ENCODE results near the gene GJC2. TPM values are rescaled to one million over a fixed set of nuclear protein-coding genes. Genes with fewer than 3 reads are reported as not detected.

The GJC2 gene
- total RNA-seq, 3 donors from 2014 or later, result 0.55 to 8.9 (median 1.5) TPM

DNA sequence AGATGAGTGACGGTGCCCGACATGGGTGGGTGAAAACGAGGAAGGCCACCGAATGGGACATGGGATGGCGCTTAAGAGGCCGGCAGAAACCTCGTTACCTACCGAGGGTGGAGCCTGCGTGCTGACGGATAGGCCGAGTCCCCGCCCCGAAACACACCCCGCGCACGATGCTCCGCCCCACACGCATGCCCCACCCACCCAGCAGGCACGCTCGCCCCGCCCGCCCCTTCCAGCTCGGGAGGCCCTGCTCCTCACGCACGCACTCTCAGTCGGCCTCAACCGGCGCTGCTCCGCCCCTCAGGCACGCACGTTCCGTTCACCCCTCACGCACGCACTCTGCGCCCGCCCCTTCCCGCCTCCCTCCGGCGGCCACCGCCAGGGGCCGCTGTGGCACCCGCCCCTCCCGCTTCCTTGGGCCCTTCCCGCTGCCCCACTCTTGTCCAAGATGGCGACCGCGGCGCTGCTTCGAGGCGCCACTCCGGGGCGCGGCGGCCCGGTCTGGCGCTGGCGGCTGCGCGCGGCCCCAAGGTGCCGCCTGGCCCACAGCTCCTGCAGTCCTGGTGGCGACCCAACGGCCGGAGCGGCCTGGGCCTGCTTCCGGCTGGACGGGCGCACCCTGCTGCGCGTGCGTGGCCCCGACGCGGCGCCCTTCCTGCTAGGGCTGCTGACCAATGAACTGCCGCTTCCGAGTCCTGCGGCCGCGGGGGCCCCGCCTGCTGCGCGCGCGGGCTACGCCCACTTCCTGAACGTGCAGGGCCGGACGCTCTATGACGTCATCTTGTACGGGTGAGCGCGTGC lies 15.8 kb downstream of the GJC2 start, which contains the start of gene IBA57:
Gene IBA57, plus strand, starts transcription at position 433 of the 798 bp plus-strand sequence. Its CDS starts 13 bp downstream, at position 446.
- DNase-seq (peak; percentile 99 to 100 (median 99)), ATAC-seq (peak; percentile 90)
- intact Hi-C loops (cut with DNase I, micrococcal nuclease), result no loop called here
- Histone ChIP-seq H3K36me3 (ENCODE audit: low read depth) (no peaks in the 10 kb centered on the region), H3K4me3 (peak within 1 kb of the TSS; percentile 44), H3K4me1 (ENCODE audit: low read depth) (peaks cover 18% of the 10 kb centered on the region), H3K9me3 (no peaks in the 10 kb centered on the region)
- TF ChIP-seq, protein P1, sequence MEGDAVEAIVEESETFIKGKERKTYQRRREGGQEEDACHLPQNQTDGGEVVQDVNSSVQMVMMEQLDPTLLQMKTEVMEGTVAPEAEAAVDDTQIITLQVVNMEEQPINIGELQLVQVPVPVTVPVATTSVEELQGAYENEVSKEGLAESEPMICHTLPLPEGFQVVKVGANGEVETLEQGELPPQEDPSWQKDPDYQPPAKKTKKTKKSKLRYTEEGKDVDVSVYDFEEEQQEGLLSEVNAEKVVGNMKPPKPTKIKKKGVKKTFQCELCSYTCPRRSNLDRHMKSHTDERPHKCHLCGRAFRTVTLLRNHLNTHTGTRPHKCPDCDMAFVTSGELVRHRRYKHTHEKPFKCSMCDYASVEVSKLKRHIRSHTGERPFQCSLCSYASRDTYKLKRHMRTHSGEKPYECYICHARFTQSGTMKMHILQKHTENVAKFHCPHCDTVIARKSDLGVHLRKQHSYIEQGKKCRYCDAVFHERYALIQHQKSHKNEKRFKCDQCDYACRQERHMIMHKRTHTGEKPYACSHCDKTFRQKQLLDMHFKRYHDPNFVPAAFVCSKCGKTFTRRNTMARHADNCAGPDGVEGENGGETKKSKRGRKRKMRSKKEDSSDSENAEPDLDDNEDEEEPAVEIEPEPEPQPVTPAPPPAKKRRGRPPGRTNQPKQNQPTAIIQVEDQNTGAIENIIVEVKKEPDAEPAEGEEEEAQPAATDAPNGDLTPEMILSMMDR (IDR thresholded peaks at IDR 0.05), result peak; percentile 84

DNA sequence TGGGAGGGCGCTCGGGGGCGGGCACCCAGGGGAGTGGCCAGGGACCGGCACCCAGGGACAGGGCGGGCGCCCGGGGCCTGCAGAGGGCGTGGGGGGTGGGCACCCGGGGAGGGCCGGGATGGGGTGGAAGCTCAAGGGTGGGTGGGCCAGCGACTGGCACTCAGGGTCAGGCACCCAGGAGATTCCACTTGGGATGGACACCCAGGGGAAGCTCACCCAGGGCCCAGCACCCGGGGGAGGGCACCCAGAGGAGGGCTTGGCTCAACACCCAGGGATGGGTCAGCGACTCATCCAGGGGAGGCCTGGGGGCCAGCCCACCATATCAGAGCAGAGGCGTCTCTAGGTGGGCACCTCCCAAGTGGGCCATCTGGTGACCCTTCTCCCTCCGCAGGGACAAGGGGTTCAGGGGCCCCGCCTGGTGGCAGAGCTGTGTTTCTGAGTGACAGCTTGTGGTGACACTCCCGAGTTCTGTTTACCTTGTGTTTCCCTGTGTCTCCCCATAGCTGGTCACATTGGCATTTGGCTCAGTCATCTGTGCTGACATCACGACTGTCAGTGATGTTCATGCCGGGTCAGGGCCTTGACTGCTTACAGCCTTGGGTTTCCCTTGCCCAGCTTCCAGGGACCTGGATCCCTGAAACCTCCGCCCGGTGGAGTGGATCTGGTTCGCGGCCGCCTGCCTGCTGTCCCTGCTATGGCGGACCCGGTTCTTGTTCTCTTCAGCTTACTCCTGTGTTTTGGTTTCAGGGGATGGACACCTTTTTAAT lies 16.6 kb downstream of the GJC2 start:
- Histone ChIP-seq H3K4me1 (ENCODE audit: low read depth) (peaks cover 18% of the 10 kb centered on the region), H3K4me3 (peak overlapping the region; percentile 44), H3K9me3 (no peaks in the 10 kb centered on the region), H3K36me3 (ENCODE audit: low read depth) (no peaks in the 10 kb centered on the region)
- TF ChIP-seq, protein P1 (IDR thresholded peaks at IDR 0.05), result no peak
- ATAC-seq (peak; percentile 49), DNase-seq (peak in 2 of 3 donors; percentile 77 to 84)
- intact Hi-C loops (cut with DNase I, micrococcal nuclease), result no loop called here

DNA sequence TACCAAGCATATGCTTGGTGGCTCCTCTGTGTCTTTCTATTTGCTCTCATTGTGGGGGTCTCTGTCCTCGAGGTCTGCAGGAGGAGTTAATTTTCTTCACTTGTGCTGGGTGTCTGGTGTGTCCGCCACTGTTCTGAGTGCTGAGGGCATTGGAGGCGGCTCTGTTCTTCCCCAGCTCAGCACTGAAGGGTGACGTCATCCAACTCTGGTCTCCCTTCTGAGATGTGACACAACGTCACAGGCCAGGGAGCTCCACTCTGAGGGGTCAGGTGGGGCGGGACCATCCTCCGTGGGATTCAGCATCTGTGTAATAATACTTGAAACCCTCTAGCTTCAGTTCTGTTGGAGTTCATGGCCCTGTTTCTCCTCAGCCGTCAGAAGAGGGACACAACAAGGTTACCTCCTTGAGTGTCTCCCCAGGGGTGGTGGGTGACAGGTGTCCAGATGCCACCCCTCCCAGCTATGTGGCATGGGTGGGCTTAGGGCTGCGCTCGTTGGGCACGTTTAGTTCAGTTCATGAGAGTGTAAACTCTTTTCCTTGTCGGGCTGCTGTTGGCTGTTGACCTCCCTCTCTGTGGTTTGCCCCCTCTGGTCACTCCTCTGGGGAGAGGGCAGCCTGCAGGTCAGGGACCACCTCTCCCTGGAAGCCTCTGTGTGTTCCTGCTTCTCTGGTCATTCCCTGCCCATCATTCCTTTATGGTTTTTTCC lies 19.0 kb downstream of the GJC2 start:
- peak in 1 of 3 donors; percentile 30 for DNase-seq
- ATAC-seq, result no peak
- TF ChIP-seq, protein P1 (IDR thresholded peaks at IDR 0.05), result no peak
- Histone ChIP-seq H3K4me3 (no peak overlapping the region), H3K9me3 (no peaks in the 10 kb centered on the region), H3K4me1 (ENCODE audit: low read depth) (peaks cover 14% of the 10 kb centered on the region), H3K36me3 (ENCODE audit: low read depth) (no peaks in the 10 kb centered on the region)
- intact Hi-C loops (cut with DNase I, micrococcal nuclease), result no loop called here

DNA sequence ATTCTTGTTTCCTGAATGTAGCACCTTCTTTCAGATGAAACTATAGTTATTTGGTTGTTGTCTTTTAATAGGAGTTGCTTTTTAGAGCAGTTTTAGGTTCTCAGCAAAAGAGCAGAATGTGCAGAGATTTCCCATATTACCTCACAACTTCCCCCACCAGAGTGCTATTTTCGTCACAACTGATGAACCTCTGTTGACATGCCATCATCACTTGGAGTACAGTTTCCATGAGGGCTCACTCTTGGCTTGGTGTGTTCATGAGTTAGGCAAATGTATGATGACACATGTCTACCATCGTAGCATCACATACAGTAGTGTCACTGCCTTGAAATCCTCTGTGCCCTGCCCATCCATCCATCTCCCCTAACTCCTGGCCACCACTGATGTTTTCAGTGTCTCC lies 19.6 kb downstream of the GJC2 start:
- TF ChIP-seq, protein P1 (IDR thresholded peaks at IDR 0.05), result no peak
- DNase-seq (no peak), ATAC-seq (no peak)
- no peak overlapping the region for H3K4me3 ChIP-seq
- intact Hi-C loops (cut with DNase I, micrococcal nuclease), result no loop called here
- peaks cover 14% of the 10 kb centered on the region for H3K4me1 ChIP-seq (ENCODE audit: low read depth)
- H3K36me3 ChIP-seq (ENCODE audit: low read depth), result no peaks in the 10 kb centered on the region
- no peaks in the 10 kb centered on the region for H3K9me3 ChIP-seq

DNA sequence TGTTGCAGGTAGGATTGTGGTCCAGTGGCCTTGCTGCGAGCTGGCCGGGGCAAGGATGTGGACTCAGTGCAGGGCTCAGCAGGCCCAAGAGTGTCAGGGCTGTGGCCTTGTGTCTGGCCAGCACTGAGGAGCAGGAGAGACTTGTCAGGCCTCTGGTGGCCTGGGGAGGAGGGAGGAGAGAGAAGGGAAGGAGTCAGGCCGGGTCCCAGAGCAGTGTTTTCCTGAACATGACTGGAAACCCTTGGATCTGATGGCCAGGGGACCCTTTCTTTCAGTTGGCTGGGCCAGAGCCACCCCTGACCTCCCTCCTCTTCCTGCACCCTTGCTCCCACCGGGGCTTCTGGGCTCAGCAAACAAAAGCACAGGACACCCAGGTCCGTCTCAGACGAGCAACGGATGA lies 20.9 kb downstream of the GJC2 start:
- TF ChIP-seq, protein P1 (IDR thresholded peaks at IDR 0.05), result no peak
- Histone ChIP-seq H3K9me3 (no peaks in the 10 kb centered on the region), H3K4me3 (no peak overlapping the region), H3K36me3 (ENCODE audit: low read depth) (no peaks in the 10 kb centered on the region), H3K4me1 (ENCODE audit: low read depth) (peaks cover 9% of the 10 kb centered on the region)
- no peak for ATAC-seq
- intact Hi-C loops (cut with DNase I, micrococcal nuclease), result no loop called here
- DNase-seq, result peak in 1 of 3 donors; percentile 12
